HepG2 (cell line): ENCODE results near the gene CPNE1. TPM values are rescaled to one million over a fixed set of nuclear protein-coding genes. Genes with fewer than 3 reads are reported as not detected.
A peak's percentile ranks its signal among the peaks of the same experiment; 100 is the strongest.

Experiments
- ATF7 ChIP-seq, 2 experiments: fragments of 450-650 bp in 1 of 2; sonication (generic) in 1 of 2; formaldehyde crosslinking in 1 of 2; IDR thresholded peaks; 2 replicates each; pipeline versions ENCODE4 v1.4.0 to v1.6.1; 2016 to 2020; ENCODE audit warnings: antibody characterized with exemption in 1 of 2, mild to moderate bottlenecking in 1 of 2, missing genetic modification reagents in 1 of 2
- CBX5 ChIP-seq: sonication (generic); formaldehyde crosslinking; IDR thresholded peaks from 2 replicates; pipeline ENCODE4 v1.4.0; 2020; ENCODE audit warnings: missing genetic modification reagents, borderline replicate concordance
- GRHL1 ChIP-seq: sonication (generic); formaldehyde crosslinking; conservative IDR thresholded peaks from 2 replicates; pipeline ENCODE4 v1.8.0; 2022; ENCODE audit warnings: missing genetic modification reagents
- HDAC1 ChIP-seq: sonication (generic); formaldehyde crosslinking; IDR thresholded peaks from 2 replicates; pipeline ENCODE4 v1.5.1; 2020; ENCODE audit warnings: mild to moderate bottlenecking, missing genetic modification reagents
- MIER3 ChIP-seq: IDR thresholded peaks from 2 replicates; pipeline ENCODE4 v1.6.1; 2016; ENCODE audit warnings: missing compliant biosample characterization, borderline replicate concordance
- NFE2L1 ChIP-seq: sonication (generic); formaldehyde crosslinking; IDR thresholded peaks from 2 replicates; pipeline ENCODE4 v1.4.0; 2020; ENCODE audit warnings: missing genetic modification reagents, mild to moderate bottlenecking, borderline replicate concordance
- SMAD9 ChIP-seq: sonication (generic); formaldehyde crosslinking; IDR thresholded peaks from 2 replicates; pipeline ENCODE4 v1.5.1; 2020; ENCODE audit warnings: mild to moderate bottlenecking, missing genetic modification reagents
- SNAI1 ChIP-seq: sonication (generic); formaldehyde crosslinking; IDR thresholded peaks from 2 replicates; pipeline ENCODE4 v1.5.0; 2020; ENCODE audit warnings: mild to moderate bottlenecking, missing genetic modification reagents, borderline replicate concordance
- SP1 ChIP-seq, 2 experiments: fragments of 450-650 bp in 1 of 2; sonication (generic) in 1 of 2; formaldehyde crosslinking in 1 of 2; IDR thresholded peaks; 2 replicates each; pipeline versions ENCODE4 v1.4.0 to v1.6.1; 2016 to 2020; ENCODE audit warnings: missing genetic modification reagents in 1 of 2
- TGIF2 ChIP-seq: IDR thresholded peaks from 2 replicates; pipeline ENCODE4 v1.6.1; 2016; ENCODE audit warnings: control low read depth, missing compliant biosample characterization
- ZBTB38 ChIP-seq: sonication (generic); formaldehyde crosslinking; IDR thresholded peaks from 2 replicates; pipeline ENCODE4 v1.5.1; 2020; ENCODE audit warnings: mild to moderate bottlenecking, missing genetic modification reagents
- ZHX1 ChIP-seq: sonication (generic); formaldehyde crosslinking; IDR thresholded peaks from 2 replicates; pipeline ENCODE4 v1.8.1; 2022; ENCODE audit warnings: low read depth, mild to moderate bottlenecking, missing genetic modification reagents
- ZKSCAN5 ChIP-seq: sonication (generic); formaldehyde crosslinking; IDR thresholded peaks from 2 replicates; pipeline ENCODE4 v1.5.1; 2020; ENCODE audit warnings: mild to moderate bottlenecking, missing genetic modification reagents
- ZNF138 ChIP-seq: sonication (generic); formaldehyde crosslinking; IDR thresholded peaks from 2 replicates; pipeline ENCODE4 v1.5.0; 2020; ENCODE audit warnings: mild to moderate bottlenecking, low read depth, missing genetic modification reagents
- ZNF296 ChIP-seq: sonication (generic); formaldehyde crosslinking; conservative IDR thresholded peaks from 2 replicates; pipeline ENCODE4 v1.5.0; 2020; ENCODE audit warnings: mild to moderate bottlenecking, missing genetic modification reagents
- ZNF430 ChIP-seq: sonication (generic); formaldehyde crosslinking; IDR thresholded peaks from 2 replicates; pipeline ENCODE4 v1.9.0; 2021; ENCODE audit warnings: mild to moderate bottlenecking, missing genetic modification reagents
- ZNF598 ChIP-seq: sonication (generic); formaldehyde crosslinking; IDR thresholded peaks from 2 replicates; pipeline ENCODE4 v1.5.1; 2020; ENCODE audit warnings: mild to moderate bottlenecking, missing genetic modification reagents, borderline replicate concordance
- ZSCAN12 ChIP-seq: sonication (generic); formaldehyde crosslinking; IDR thresholded peaks from 2 replicates; pipeline ENCODE4 v1.9.0; 2021; ENCODE audit warnings: mild to moderate bottlenecking, missing genetic modification reagents
- ZSCAN21 ChIP-seq: sonication (generic); formaldehyde crosslinking; IDR thresholded peaks from 2 replicates; pipeline ENCODE4 v1.8.0; 2022; ENCODE audit warnings: mild to moderate bottlenecking, missing genetic modification reagents, moderate library complexity, borderline replicate concordance
- polyA plus RNA-seq, 8 experiments: library from polyadenylated mRNA; depleted of rRNA in 3 of 8; stranded (reverse) in 7 of 8; unstranded in 1 of 8; fragments of >200 nt; fragmentation: Illumina TruSeq in 4 of 8; extraction: Trizol in 4 of 8; gene quantifications; 2 replicates each; pipeline versions ENCODE4 v1.2.1 to v1.2.3, GENCODE V29; 2011 to 2016; ENCODE audit warnings: low read depth in 4 of 8, missing spikeins in 1 of 8, mixed read lengths in 1 of 8; ENCODE audit not compliant: insufficient read depth in 1 of 8
- total RNA-seq, 5 experiments: library from RNA; depleted of rRNA; stranded (reverse); fragments of >200 nt; fragmentation: Illumina TruSeq; extraction: Trizol; gene quantifications; 2 replicates each; pipeline ENCODE4 v1.2.3, GENCODE V29; 2016; ENCODE audit warnings: low read depth in 1 of 5
- TF ChIP-seq, protein P1 (sequence below): sonication (generic); formaldehyde crosslinking; IDR thresholded peaks from 2 replicates; pipeline ENCODE4 v1.5.0; 2020; ENCODE audit warnings: missing genetic modification reagents
- TF ChIP-seq, protein P2 (sequence below): sonication (generic); formaldehyde crosslinking; IDR thresholded peaks from 2 replicates; pipeline ENCODE4 v1.4.0; 2020; ENCODE audit warnings: missing genetic modification reagents
- TF ChIP-seq, protein P3 (sequence below): sonication (generic); formaldehyde crosslinking; IDR thresholded peaks from 2 replicates; pipeline ENCODE4 v1.4.0; 2020; ENCODE audit warnings: missing genetic modification reagents, mild to moderate bottlenecking, borderline replicate concordance

CPNE1 gene
- total and polyA plus RNA-seq, 2 of the 13 experiments (the other 11 are each of a cell fraction or from before 2014, with no cell fraction given), result 408 to 431 TPM

DNA sequence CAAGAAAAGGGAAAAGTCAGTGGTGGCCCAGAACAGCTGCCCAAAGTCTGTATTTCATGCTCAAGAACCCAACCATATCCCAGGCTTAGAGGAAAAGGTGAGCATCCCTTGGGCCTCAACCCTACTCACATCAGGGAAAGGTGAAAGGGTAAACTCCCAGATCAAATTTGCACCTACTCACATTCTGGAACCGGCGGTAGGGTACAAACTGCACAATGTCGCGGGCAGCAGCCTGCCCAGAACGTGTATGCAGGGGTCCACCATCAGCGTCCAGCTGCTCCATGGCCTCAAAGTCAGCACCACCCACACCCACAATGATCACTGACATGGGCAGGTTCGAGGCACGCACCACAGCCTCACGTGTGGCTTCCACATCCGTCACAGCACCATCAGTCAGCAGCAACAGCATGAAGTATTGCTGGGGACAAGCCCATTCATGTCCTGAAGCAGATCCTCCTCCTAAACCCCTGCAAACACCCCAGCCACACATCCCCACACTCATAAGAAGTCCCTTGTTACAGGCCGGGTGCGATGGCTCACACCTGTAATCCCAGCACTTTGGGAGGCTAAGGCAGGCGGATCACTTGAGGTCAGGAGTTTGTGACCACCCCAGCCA is 38.2 kb downstream of the CPNE1 start (continued):
- TF ChIP-seq SMAD9 (CRISPR knock-in tag) (no peak), TGIF2 (CRISPR knock-in tag) (no peak), ZSCAN21 (CRISPR knock-in tag) (peak; percentile 33; the same call in 1 of the 2 replicates), ATF7 (IDR thresholded peaks at IDR 0.05) (no peak), ATF7 (CRISPR knock-in tag; IDR thresholded peaks at IDR 0.05) (no peak), SNAI1 (CRISPR knock-in tag) (no peak), ZNF598 (no peak), MIER3 (CRISPR knock-in tag) (no peak), ZSCAN12 (CRISPR knock-in tag) (no peak), ZKSCAN5 (CRISPR knock-in tag) (no peak), CBX5 (no peak), GRHL1 (CRISPR knock-in tag) (no peak), ZNF138 (no peak), HDAC1 (CRISPR knock-in tag) (no peak), ZBTB38 (CRISPR knock-in tag) (no peak; the same call in 1 of the 2 replicates), ZNF430 (CRISPR knock-in tag) (no peak), SP1 (IDR thresholded peaks at IDR 0.05) (no peak), SP1 (CRISPR knock-in tag; IDR thresholded peaks at IDR 0.05) (no peak), ZNF296 (0 out of 2 replicates have a peak, but pooled peaks have one; percentile 17), ZHX1 (CRISPR knock-in tag) (no peak), NFE2L1 (CRISPR knock-in tag) (no peak)
- TF ChIP-seq, protein P1, sequence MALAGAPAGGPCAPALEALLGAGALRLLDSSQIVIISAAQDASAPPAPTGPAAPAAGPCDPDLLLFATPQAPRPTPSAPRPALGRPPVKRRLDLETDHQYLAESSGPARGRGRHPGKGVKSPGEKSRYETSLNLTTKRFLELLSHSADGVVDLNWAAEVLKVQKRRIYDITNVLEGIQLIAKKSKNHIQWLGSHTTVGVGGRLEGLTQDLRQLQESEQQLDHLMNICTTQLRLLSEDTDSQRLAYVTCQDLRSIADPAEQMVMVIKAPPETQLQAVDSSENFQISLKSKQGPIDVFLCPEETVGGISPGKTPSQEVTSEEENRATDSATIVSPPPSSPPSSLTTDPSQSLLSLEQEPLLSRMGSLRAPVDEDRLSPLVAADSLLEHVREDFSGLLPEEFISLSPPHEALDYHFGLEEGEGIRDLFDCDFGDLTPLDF, result no peak
- TF ChIP-seq, protein P2, sequence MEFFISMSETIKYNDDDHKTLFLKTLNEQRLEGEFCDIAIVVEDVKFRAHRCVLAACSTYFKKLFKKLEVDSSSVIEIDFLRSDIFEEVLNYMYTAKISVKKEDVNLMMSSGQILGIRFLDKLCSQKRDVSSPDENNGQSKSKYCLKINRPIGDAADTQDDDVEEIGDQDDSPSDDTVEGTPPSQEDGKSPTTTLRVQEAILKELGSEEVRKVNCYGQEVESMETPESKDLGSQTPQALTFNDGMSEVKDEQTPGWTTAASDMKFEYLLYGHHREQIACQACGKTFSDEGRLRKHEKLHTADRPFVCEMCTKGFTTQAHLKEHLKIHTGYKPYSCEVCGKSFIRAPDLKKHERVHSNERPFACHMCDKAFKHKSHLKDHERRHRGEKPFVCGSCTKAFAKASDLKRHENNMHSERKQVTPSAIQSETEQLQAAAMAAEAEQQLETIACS (CRISPR knock-in tag), result no peak
- TF ChIP-seq, protein P3, sequence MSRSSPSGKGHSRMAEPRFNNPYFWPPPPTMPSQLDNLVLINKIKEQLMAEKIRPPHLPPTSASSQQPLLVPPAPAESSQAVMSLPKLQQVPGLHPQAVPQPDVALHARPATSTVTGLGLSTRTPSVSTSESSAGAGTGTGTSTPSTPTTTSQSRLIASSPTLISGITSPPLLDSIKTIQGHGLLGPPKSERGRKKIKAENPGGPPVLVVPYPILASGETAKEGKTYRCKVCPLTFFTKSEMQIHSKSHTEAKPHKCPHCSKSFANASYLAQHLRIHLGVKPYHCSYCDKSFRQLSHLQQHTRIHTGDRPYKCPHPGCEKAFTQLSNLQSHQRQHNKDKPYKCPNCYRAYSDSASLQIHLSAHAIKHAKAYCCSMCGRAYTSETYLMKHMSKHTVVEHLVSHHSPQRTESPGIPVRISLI (CRISPR knock-in tag), result no peak
